Neutrophil (primary cell): ENCODE measurements around the gene ARL5A.

Experiments
- H3K27ac ChIP-seq: fragments of 200-600 bp; sonication (generic); 2 replicates; pipeline ENCODE4 v1.5.1; 2016; ENCODE audit warnings: mild to moderate bottlenecking, moderate library complexity
- H3K27me3 ChIP-seq: fragments of 200-600 bp; sonication (generic); 2 replicates; pipeline ENCODE4 v1.6.0; 2016; ENCODE audit warnings: mild to moderate bottlenecking
- H3K36me3 ChIP-seq: fragments of 200-600 bp; sonication (generic); 2 replicates; pipeline ENCODE4 v1.5.1; 2017
- H3K4me1 ChIP-seq, 2 experiments: fragments of 200-600 bp in 1 of 2; sonication (generic) in 1 of 2; 1 replicate in 1 of 2; 2 replicates in 1 of 2; pipeline versions ENCODE4 v1.5.1 to v1.6.1; 2013 to 2016; ENCODE audit warnings: low read depth in 1 of 2, low read length in 1 of 2, mild to moderate bottlenecking in 1 of 2, moderate library complexity in 1 of 2; ENCODE audit not compliant: control insufficient read depth in 1 of 2, insufficient read depth in 1 of 2
- H3K4me3 ChIP-seq, 2 experiments: fragments of 200-600 bp in 1 of 2; sonication (generic) in 1 of 2; 1 replicate in 1 of 2; 2 replicates in 1 of 2; pipeline ENCODE4 v1.5.1; 2013 to 2016; ENCODE audit warnings: low read depth in 1 of 2, low read length in 1 of 2, mild to moderate bottlenecking in 1 of 2, moderate library complexity in 1 of 2
- H3K9me3 ChIP-seq: fragments of 200-600 bp; sonication (generic); 2 replicates; pipeline ENCODE4 v1.5.1; 2016
- CTCF ChIP-seq: fragments of 200-600 bp; sonication (generic); IDR thresholded peaks from 2 replicates; pipeline ENCODE4 v1.5.1; 2016; ENCODE audit warnings: antibody characterized with exemption

The ARL5A gene

GRCh38 chr2:151789055-151789834, 39.0 kb downstream of the ARL5A start:
- no peak for TF ChIP-seq CTCF
- no peak overlapping the region for H3K4me3 ChIP-seq
- H3K9me3 ChIP-seq, result no peaks in the 10 kb centered on the region
- no peaks in the 10 kb centered on the region for H3K27me3 ChIP-seq
- no peaks in the 10 kb centered on the region for H3K4me1 ChIP-seq
- no peak overlapping the region for H3K27ac ChIP-seq
- H3K36me3 ChIP-seq, result no peaks in the 10 kb centered on the region

GRCh38 chr2:151786483-151786882, 41.7 kb downstream of the ARL5A start:
- H3K36me3 ChIP-seq, result no peaks in the 10 kb centered on the region
- no peak overlapping the region for H3K4me3 ChIP-seq
- no peak for TF ChIP-seq CTCF
- no peaks in the 10 kb centered on the region for H3K4me1 ChIP-seq
- H3K27me3 ChIP-seq, result no peaks in the 10 kb centered on the region
- H3K9me3 ChIP-seq, result no peaks in the 10 kb centered on the region
- no peak overlapping the region for H3K27ac ChIP-seq

GRCh38 chr2:151786077-151786476, 42.1 kb downstream of the ARL5A start:
- H3K27me3 ChIP-seq, result no peaks in the 10 kb centered on the region
- no peaks in the 10 kb centered on the region for H3K9me3 ChIP-seq
- TF ChIP-seq CTCF, result no peak
- no peak overlapping the region for H3K27ac ChIP-seq
- H3K36me3 ChIP-seq, result no peaks in the 10 kb centered on the region
- no peak overlapping the region for H3K4me3 ChIP-seq
- H3K4me1 ChIP-seq, result no peaks in the 10 kb centered on the region

- Histone ChIP-seq H3K9me3 (no peaks in the 10 kb centered on the region), H3K27ac (no peak overlapping the region), H3K27me3 (no peaks in the 10 kb centered on the region), H3K4me1 (no peaks in the 10 kb centered on the region), H3K4me3 (no peak overlapping the region), H3K36me3 (no peaks in the 10 kb centered on the region)
- no peak for TF ChIP-seq CTCF
Measured at GRCh38 chr2:151783133-151783520, 45.1 kb downstream of the ARL5A start.

GRCh38 chr2:151782378-151783132, 45.7 kb downstream of the ARL5A start:
- H3K27me3 ChIP-seq, result no peaks in the 10 kb centered on the region
- TF ChIP-seq CTCF, result no peak
- no peak overlapping the region for H3K4me3 ChIP-seq
- H3K4me1 ChIP-seq, result no peaks in the 10 kb centered on the region
- H3K36me3 ChIP-seq, result no peaks in the 10 kb centered on the region
- no peak overlapping the region for H3K27ac ChIP-seq
- H3K9me3 ChIP-seq, result no peaks in the 10 kb centered on the region
